HEK293 (cell line): ENCODE results near the gene TAF5L.

Source experiments
- BCL11A ChIP-seq: fragments of 450-650 bp; formaldehyde crosslinking; IDR thresholded peaks from 2 replicates; pipeline ENCODE4 v1.5.1; 2016; ENCODE audit warnings: low read depth, missing biosample characterization, missing genetic modification characterization
- CTCF ChIP-seq: fragments of 450-650 bp; formaldehyde crosslinking; IDR thresholded peaks from 2 replicates; pipeline ENCODE4 v1.5.1; 2016; ENCODE audit warnings: missing biosample characterization, missing genetic modification characterization
- KLF1 ChIP-seq: fragments of 450-650 bp; formaldehyde crosslinking; IDR thresholded peaks from 2 replicates; pipeline ENCODE4 v1.5.1; 2016; ENCODE audit warnings: missing biosample characterization, missing genetic modification characterization
- KLF16 ChIP-seq: fragments of 450-650 bp; formaldehyde crosslinking; IDR thresholded peaks from 2 replicates; pipeline ENCODE4 v1.5.1; 2017; ENCODE audit warnings: missing biosample characterization, missing genetic modification characterization
- PBX3 ChIP-seq: sonication (generic); formaldehyde crosslinking; IDR thresholded peaks from 2 replicates; pipeline ENCODE4 v1.8.1; 2022; ENCODE audit warnings: mild to moderate bottlenecking, moderate library complexity, missing genetic modification reagents
- SCRT1 ChIP-seq: fragments of 450-650 bp; formaldehyde crosslinking; IDR thresholded peaks from 2 replicates; pipeline ENCODE4 v1.5.1; 2016; ENCODE audit warnings: missing biosample characterization, missing genetic modification characterization, borderline replicate concordance
- ZBTB21 ChIP-seq: fragments of 450-650 bp; formaldehyde crosslinking; IDR thresholded peaks from 2 replicates; pipeline ENCODE4 v1.5.1; 2017; ENCODE audit warnings: missing biosample characterization, missing genetic modification characterization
- ZBTB8A ChIP-seq: fragments of 450-650 bp; formaldehyde crosslinking; IDR thresholded peaks from 2 replicates; pipeline ENCODE4 v1.5.1; 2016; ENCODE audit warnings: missing biosample characterization, missing genetic modification characterization
- ZNF10 ChIP-seq: fragments of 450-650 bp; formaldehyde crosslinking; IDR thresholded peaks from 2 replicates; pipeline ENCODE4 v1.5.1; 2017; ENCODE audit warnings: missing biosample characterization, missing genetic modification characterization
- ZNF24 ChIP-seq: fragments of 450-650 bp; formaldehyde crosslinking; IDR thresholded peaks from 2 replicates; pipeline ENCODE4 v1.5.1; 2016; ENCODE audit warnings: missing biosample characterization, missing genetic modification characterization
- ZNF274 ChIP-seq, 2 experiments: fragments of 200-500 bp in 1 of 2; fragments of 450-650 bp in 1 of 2; sonication (Bioruptor generic) in 1 of 2; formaldehyde crosslinking in 1 of 2; IDR thresholded peaks; 2 replicates each; pipeline versions ENCODE4 v1.5.1 to v1.6.1; 2014 to 2016; ENCODE audit warnings: borderline replicate concordance in 1 of 2, inconsistent platforms in 1 of 2, low read length in 1 of 2, missing biosample characterization in 1 of 2, missing genetic modification characterization in 1 of 2
- ZNF354C ChIP-seq: fragments of 450-650 bp; formaldehyde crosslinking; IDR thresholded peaks from 2 replicates; pipeline ENCODE4 v1.5.1; 2016; ENCODE audit warnings: missing biosample characterization, missing genetic modification characterization, low read depth, borderline replicate concordance
- ZNF404 ChIP-seq: fragments of 450-650 bp; formaldehyde crosslinking; IDR thresholded peaks from 2 replicates; pipeline ENCODE4 v1.5.1; 2017; ENCODE audit warnings: missing biosample characterization, missing genetic modification characterization
- ZNF639 ChIP-seq: fragments of 450-650 bp; formaldehyde crosslinking; IDR thresholded peaks from 2 replicates; pipeline ENCODE4 v1.5.1; 2016; ENCODE audit warnings: missing biosample characterization, missing genetic modification characterization

GRCh38 chr1:229585338-229585737, 40.6 kb downstream of the TAF5L start:
- no peak for TF ChIP-seq BCL11A (tag by site-specific recombination)
- no peak for TF ChIP-seq CTCF (tag by site-specific recombination)
- TF ChIP-seq ZBTB8A (tag by site-specific recombination) = no peak
- TF ChIP-seq KLF1 (tag by site-specific recombination) = no peak
- TF ChIP-seq ZNF639 = no peak
- TF ChIP-seq ZBTB21 (tag by site-specific recombination) = no peak
- TF ChIP-seq PBX3 (CRISPR knock-in tag) = no peak
- no peak for TF ChIP-seq KLF16 (tag by site-specific recombination)
- no peak for TF ChIP-seq ZNF274 (IDR thresholded peaks at IDR 0.05; ENCODE audit: low read length)
- TF ChIP-seq ZNF274 (tag by site-specific recombination; IDR thresholded peaks at IDR 0.05; ENCODE audit: borderline replicate concordance) = no peak
- no peak for TF ChIP-seq ZNF354C (tag by site-specific recombination)
- TF ChIP-seq ZNF404 (tag by site-specific recombination) = no peak
- TF ChIP-seq SCRT1 (tag by site-specific recombination) = no peak
- TF ChIP-seq ZNF24 (tag by site-specific recombination) = no peak
- no peak for TF ChIP-seq ZNF10 (tag by site-specific recombination)
